ENCODE results near the gene TCF3.
"Not testable (repeated sequence)": the region's sequence is repeated elsewhere in the genome, so short reads cannot be mapped to it uniquely, and the experiment has no call there.

Gene TCF3

GRCh38 chr19:1650650-1651567, 1.5 kb downstream of the TCF3 start:
- peak; percentile 67 for DNase-seq (ENCODE audit: low spot score)

DNA sequence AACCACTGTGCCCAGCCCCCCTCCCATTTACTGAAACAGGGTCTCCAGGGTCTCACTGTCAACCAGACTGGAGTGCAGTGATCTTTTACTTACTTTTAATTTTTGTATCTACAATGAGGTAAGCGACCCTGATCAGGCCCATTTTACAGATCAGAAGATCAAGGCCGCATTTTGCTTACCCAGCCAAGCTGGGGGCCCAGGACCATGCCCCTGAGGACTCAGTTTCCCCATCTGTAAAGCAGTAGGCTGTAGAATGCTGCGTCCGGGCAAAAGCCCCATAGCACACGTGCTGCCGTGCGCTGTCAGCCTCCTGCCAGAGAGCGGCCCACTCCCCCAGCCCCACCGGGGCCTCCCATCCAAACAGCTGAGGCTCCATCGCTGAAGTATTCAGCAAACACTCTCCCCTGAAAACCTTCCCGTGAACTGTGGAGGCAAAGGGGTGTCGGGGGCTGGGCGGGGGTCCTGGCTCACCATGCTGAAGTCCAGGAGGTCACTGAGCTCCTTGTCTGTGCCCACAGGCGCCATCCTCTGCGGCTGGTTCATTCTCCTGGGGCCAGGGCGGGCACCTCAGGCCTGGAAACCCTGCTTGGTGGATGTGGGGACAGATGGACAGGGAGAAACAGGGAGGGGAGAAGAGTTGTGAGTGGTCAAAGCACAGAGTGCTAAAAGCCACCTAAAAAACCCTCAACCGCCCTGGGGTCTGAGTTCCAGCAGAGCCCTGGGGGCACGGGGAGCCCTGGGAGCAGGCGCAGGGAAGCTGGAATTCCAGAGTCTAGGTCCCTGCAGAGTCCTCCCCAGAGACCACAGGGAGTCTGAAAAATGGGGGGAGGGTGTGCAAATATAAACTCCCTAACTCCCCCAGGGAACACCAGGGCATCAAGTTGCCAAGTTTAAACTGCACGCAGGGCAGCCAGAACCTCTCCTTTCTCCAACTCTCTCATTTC, 2.4 kb downstream of the TCF3 start:
- no peak for DNase-seq (ENCODE audit: low spot score)

- DNase-seq (ENCODE audit: low spot score), result peak; percentile 71
These were observed 3.4 kb downstream of the TCF3 start for GRCh38 chr19:1648920-1649541.

- no peak for DNase-seq (ENCODE audit: low spot score)
These were observed 4.0 kb downstream of the TCF3 start for GRCh38 chr19:1648459-1648849.

DNA sequence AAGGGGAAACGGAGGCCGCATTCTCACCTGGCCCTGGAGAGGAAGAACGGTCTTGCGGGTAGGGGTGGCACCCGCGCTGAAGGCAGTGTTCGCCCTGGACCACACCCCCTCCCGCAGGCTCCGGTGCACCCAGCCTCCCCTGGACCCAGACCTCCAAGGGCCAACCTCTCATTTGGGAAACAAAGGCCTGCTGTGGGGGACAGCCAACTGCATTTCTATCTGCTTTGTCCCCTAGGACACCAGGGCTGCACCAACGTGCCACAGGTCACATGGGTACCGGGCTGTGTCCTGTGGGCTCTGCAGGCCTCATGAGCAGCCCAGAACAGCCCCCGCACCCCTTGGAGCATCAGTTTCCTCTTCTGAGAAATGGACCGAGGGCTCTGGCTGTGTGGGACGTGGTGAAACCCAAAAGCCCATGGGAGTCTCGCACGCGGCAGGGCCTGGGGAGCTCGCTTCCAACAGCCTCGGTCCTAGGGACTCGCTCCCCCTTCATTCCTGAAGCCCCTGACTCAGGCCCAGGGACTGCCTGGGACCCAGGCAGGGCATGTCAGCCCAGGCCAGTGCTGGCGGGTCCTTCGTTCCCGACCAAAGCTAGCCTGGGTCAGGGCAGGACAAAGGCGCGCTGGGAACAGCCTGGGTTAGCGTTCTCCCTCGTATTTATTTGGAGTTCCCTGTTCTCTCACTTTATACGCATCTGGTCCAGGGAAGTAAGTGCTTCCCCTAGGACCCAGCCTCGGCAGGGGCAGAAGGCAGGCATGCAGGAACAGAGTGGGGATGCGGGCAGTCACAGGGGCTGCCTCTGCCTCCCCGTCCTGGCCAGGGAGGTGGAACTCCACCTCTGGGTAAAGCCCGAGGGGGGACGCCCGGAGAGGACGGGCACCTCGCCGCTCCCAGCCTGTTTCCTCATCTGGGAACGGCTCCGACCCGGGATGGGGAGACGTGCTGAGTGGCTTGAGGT, 4.6 kb downstream of the TCF3 start:
- DNase-seq (ENCODE audit: low spot score), result peak; percentile 53

- DNase-seq (ENCODE audit: low spot score), result peak; percentile 40
These were observed 5.6 kb downstream of the TCF3 start for GRCh38 chr19:1646659-1647453.

DNA sequence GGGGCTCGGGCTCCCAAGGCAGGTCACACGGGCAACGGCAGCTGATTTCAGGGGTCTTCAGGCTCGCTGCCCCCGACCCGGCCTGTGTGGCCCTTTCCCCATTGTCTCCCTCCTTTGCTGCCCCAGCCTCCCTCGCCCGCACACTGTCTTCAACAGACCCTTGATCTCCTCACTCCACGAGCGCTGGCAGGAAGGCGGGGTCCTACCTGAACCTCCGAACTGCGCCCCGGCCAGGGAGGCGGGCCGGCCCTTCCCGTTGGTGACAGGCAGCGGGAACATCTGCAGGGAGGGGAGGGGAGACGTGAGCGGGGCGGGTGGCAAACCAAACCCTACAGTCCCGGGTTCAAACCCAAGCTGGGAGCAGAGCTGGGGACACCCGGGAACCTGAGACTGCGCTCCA, 6.3 kb downstream of the TCF3 start:
- no peak for DNase-seq (ENCODE audit: low spot score)

DNA sequence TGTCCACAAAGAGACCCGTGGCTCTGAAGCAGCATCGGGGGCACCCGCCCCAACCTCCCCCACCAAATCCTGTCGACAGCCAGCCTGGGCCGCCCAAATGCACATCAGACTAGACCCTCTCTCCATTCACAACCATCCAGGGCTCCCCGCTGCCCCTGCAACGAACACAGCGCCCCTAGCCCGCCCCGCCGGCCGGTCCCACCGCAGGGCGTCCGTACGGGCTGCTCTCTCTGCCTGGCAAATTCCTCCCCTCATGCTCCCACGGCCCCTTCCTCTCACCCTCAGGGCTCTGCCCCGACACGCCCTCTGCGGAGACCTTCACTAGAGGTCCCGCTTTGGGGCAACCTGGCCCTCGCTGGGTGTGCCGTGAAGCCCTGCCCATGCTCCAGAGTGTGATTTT, 7.1 kb downstream of the TCF3 start:
- no peak for DNase-seq (ENCODE audit: low spot score)

DNA sequence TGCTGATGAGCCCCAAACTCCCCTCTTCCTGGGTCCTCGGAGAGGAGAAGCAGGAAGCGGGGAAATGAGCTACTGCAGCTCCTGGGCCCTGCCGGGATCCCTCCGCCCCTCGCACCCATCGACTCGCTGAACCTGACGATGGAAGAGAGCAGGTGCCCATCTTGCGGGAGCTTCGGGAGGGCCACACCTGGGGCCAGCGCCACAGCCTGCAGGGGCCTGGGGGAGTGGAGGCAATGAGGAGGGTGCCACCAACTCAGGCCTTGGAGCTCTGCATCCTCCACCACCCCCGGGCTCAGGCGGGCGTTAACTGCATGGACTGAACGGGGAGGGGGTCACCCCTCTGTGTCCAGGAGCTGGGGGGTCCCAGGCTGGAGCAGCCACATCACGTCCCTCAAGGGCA, 8.3 kb downstream of the TCF3 start:
- no peak for DNase-seq (ENCODE audit: low spot score)

DNA sequence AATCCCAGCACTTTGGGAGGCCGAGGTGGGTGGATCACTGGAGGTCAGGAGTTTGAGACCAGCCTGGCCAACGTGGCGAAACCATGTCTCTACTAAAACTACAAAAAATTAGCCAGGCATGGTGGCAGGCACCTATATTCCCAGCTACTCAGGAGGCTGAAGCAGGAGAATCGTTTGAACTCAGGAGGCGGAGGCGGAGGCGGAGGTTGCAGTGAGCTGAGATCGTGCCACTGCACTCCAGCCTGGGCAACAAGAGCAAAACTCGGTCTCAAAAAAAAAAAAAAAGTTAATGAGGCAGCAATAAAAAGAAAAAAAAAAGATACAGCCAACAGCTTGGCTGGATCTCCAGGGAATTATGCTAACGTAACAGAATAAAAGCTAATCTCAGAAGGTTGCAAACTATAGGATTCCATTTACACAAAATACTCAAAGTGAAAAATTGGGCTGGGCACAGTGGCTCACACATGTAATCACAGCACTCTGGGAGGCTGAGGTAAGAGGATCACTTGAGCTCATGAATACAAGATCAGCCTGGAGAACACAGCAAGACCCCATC, 11.4 kb downstream of the TCF3 start:
- DNase-seq (ENCODE audit: low spot score), result not testable (repeated sequence)

DNA sequence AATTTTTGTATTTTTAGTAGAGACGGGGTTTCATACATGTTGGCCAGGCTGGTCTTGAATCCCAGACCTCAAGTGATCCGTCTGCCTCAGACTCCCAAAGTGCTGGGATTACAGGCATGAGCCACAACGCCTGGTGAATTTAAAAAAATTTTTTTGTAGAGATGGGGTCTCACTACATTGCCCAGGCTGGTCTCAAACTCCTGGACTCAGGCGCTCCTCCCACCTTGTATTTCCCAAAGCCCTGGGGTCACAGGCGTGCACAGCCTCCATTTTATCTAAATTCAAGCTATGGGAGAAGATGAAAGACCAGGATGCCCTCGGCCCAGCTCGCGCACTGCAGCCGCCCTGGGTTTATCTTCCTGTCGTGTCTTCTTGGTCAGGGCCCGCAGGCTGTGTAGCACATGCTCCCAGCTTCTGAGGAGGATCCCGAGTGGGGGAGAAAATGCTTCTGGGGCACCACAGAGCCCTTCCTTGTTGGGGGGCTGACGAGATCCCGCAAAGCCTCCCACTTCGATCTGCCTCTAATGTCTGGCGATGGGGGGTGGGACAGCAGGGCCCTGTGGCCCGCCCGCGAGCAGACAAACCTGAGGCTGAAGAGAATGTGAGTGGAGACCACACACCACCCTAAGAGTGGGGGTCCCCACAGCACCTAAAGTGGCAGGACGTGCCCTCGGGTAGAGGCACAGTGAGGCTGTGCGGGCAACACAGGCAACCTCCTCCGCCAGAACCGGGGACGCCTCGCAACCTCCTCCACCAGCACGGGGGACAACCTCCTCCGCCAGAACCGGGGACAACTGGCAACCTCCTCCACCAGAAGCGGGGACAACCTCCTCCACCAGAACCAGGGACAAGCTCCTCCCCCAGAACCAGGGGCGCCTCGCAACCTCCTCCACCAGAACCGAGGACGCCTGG, 15.8 kb downstream of the TCF3 start:
- DNase-seq (ENCODE audit: low spot score), result no peak

- no peak for DNase-seq (ENCODE audit: low spot score)
These were observed 17.5 kb downstream of the TCF3 start for GRCh38 chr19:1634938-1635243.

DNA sequence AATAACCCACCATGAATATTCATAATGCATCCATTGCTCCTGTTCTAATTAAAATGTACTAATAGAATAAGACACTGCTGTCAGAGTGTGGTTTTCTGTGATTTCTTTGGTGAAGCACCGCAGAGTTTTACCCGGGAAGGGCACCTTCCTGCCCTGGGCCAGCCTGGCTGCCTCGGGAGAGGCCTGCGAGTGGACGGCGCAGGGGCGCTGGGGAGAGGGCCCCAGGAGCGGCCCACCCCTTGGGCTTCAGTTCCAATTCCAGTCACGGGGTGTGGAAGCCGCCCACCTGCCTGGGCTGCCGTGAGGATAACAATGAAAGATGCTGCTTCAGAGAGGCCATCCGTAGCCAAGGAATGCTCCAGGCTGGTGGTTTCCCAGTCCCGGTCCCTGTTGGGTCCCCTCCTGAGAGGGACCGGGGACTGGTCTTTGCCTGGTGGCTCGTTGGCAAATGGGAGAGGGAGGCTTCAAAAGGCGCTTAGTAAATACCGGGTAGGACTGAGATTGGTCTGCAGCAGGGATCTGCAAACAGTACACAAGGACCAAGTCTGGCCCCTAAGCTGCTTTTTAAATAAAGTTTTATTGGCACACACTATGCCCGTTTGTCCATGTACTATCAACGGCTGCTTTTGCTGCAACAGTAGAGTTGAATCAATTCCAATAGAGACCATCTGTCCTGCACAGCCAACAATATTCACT, 18.0 kb downstream of the TCF3 start:
- DNase-seq (ENCODE audit: low spot score), result no peak

DNA sequence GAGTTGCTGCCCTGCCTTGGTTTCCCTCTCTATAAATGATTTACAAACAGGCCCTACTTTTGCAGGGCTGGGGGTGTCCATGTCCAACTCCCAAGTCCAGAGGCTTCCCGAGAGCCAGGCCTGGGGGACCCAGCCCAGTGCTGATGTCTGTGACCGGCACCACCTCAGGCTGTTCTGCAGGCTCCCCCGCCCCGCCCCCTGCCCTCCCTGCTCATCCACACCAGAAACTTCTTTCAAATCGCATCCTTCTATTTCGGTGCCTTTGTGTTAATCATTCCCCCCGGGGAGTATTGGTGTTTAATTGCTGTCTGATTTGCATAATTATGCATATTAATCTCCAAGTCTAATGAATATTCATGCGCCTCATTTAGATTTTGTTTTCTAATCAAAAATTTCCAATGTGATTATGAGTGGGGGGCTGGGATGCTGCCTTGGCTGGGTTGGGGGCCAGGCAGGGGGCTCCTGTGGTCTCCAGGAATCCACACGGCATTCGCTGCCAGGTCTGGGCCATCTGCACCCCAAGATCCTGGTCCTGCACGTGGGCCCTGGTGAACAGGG, 19.1 kb downstream of the TCF3 start:
- no peak for DNase-seq (ENCODE audit: low spot score)

DNA sequence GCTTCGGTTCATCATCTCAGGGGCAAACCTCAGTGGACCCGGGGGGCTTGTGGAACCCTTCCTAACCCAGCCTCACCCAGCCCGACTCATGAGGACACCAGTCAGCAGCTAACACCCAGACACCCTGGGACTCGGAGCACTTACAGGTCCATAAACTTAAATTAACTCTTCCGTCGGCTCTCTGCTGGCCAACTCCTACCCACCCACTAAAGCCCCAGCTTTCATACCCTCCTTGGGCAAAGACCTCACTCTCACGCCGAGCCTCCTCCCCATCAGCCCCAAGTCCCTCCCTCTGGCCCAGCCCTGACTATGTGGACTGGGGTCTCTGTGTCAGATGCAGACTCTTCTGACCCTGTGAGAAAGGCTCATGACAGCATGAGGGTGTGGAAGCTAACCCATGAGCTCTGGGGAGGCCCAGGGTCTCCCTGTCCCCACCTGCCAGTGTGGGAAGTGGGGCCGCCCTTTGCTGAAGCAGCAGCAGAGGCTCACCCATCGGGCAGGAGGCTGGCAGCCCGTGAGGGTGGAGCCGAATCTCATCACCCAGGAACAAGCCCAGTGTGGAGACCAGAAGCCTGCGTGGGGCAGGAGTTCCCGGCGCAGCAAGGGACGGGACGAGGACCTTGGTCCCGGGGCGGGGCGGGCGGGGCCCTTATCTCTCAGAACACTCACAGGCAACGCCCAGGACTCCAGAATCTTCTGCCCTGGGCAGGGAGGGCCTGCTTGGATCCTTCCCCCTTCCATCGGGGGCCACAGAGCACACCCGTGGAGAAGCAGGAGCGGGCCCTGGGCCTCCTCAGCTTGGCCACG, 19.8 kb downstream of the TCF3 start:
- no peak for DNase-seq (ENCODE audit: low spot score)

- no peak for DNase-seq (ENCODE audit: low spot score)
These were observed 20.8 kb downstream of the TCF3 start for GRCh38 chr19:1631557-1632100.

- DNase-seq (ENCODE audit: low spot score), result no peak
These were observed 21.6 kb downstream of the TCF3 start for GRCh38 chr19:1630811-1631210.
